AG10803 (cell line): ENCODE data around the gene CDCP2.
"Not testable (repeated sequence)": the region's sequence is repeated elsewhere in the genome, so short reads cannot be mapped to it uniquely, and the experiment has no call there.

Experiments used
- DNase-seq: peaks from one replicate; pipeline ENCODE4 v3.0.0; 2010; ENCODE audit warnings: low read depth
- H3K4me3 ChIP-seq: 2 replicates; pipeline ENCODE4 v1.5.1; 2011; ENCODE audit warnings: mild to moderate bottlenecking, low read length, control low read depth
- CTCF ChIP-seq: conservative IDR thresholded peaks from 2 replicates; pipeline ENCODE4 v1.5.1; 2011; ENCODE audit warnings: mild to moderate bottlenecking, low read length, control low read depth, inconsistent platforms

The CDCP2 gene

DNA sequence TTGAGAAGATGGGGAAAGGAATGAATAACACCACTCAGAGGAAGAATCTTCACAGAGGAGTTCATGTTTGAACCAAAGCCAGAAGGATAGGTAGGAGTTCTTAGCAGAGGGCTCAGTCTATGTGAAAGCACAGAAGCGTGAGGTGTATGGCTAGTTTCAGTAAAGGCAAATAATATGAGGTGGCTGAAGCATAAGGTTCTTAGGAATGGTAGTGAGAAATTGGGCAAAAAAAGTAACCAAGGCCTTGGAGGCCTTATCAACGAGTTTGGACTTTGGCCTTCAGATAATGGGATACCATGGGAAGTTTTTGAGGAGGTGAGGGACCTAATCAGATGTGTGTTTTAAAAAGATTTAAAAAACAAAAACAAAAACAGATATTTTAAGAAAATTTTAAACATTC, 52.3 kb downstream of the CDCP2 start:
- no peak for DNase-seq
- no peak for TF ChIP-seq CTCF
- no peak overlapping the region for H3K4me3 ChIP-seq

DNA sequence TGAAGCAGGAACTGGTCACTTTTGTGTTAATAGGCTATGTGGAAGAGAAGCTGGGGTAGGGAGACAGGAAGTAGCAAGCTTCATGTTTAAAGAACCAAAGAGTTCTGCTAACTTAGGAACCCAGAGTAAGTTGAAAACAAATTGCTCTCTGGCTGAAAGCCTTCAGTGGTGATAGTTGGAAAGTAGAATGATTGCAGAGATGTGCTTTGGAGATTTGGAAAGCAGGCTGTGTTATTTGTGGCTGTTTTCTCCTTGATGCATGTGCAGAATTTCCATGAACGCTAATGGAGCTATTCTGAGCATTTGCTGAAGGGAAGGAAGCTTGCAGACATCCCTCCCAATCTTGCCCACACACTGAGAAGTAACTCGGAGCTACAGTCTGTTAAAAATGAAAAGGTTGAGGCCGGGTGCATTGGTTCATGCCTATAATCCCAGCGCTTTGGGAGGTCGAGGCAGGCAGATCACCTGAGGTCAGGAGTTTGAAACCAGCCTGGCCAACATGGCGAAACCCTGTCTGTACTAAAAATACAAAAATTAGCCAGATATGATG, 53.7 kb downstream of the CDCP2 start:
- DNase-seq: no peak
- no peak for TF ChIP-seq CTCF
- H3K4me3 ChIP-seq: no peak overlapping the region

- no peak overlapping the region for H3K4me3 ChIP-seq
- no peak for DNase-seq
- no peak for TF ChIP-seq CTCF
These were observed 55.9 kb downstream of the CDCP2 start for GRCh38 chr1:54096877-54097240.

DNA sequence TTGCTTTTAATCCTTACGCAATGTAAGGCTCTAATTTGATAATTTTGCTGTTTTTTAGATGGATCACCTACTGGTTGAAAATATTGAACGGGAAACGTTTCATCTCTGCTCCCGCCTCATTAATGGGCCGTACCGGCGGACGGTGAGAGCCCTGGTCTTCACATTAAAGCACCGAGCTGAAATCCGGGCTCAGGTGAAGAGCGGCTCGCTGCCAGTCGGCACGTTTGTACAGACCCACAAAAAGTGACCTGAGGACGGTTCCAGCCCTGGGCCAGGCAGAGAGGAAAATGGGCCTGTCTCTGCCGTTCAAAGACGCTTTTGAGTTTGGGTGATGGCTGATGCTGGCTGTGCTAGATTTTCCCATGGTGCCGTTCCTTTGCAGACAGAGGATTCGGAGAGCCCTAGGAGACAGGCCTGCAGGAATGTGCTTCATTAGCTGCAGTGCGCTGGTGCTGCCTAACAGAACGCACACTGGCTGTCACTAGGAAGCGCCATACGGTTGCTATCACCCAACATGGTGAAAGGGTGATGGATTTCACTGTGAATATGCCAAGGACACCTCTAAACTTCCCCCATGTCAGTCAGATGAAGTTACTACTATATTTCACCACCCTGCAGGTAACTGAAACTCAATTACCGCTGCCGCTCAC, 56.4 kb downstream of the CDCP2 start:
- no peak for TF ChIP-seq CTCF
- DNase-seq: no peak
- H3K4me3 ChIP-seq: no peak overlapping the region

- H3K4me3 ChIP-seq: no peak overlapping the region
- no peak for TF ChIP-seq CTCF
- DNase-seq: no peak
These were observed 57.1 kb downstream of the CDCP2 start for GRCh38 chr1:54095546-54096226.

DNA sequence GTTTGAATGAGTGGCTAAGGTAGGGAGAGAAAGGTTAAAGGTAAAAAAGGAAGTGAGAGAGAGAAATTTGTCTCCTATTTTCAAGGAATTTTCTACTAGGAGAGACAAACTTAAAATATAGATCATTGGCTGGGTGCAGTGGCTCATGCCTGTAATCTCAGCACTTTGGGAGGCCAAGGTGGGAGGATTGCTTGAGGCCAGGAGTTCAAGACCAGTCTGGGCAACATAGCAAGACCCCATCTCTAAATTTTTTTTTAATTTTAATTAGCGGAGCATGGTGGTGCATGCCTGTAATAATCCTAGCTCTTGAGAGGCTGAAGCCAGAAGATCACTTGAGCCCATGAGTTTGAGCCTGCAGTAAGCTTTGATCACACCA, 58.1 kb downstream of the CDCP2 start:
- not testable (repeated sequence) for H3K4me3 ChIP-seq, DNase-seq

DNA sequence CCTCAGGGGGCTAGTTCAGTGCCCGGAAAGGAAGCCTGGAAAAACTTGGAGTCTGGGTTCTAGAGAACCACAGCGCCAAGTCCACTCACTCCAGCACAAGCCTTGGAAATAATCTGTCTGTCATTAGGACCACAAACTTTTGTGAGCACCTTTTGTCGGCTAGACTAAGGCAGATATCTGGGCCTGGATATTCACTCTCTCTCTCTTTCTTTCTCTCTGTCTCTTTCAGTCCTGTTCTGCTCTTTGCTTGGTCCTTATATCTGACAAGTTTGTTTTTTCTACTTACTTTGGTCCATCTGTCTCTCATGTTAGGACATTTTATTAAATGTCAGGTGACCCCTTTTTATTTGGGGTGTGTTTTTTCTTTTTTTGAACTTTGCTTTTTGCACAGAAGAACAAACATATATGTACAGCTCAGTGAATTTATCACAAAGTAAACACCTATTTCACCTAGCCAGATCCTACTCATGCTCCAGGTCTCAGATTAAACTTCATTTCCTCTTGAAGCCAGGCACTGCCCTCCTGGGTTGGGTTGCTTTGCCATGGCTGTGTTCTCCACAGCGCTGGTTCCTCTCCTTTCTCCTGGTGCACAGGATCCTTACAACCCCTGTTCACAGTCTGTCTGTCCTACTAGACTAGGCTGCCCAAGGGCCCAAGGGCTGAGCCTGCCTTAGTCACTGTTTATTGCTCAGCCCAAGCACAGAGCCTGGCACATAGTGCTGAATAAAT, 58.6 kb downstream of the CDCP2 start:
- no peak for TF ChIP-seq CTCF
- no peak for DNase-seq
- no peak overlapping the region for H3K4me3 ChIP-seq
